ENCODE data around the gene DSCAM. TPM values are rescaled to one million over a fixed set of nuclear protein-coding genes. Genes with fewer than 3 reads are reported as not detected.

DSCAM gene
- polyA plus RNA-seq, 3 donors = not detected

GRCh38 chr21:40388046-40388445 lies 458.9 kb downstream of the DSCAM start:
- intact Hi-C loops (cut with micrococcal nuclease) = no loop called here
- no peak overlapping the region for H3K27ac Mint-ChIP-seq
- Histone ChIP-seq H3K4me1 (ENCODE audit: control insufficient read depth in 1 of 2, insufficient read depth in 2 of 2, low read length in 2 of 2) (no peaks in the 10 kb centered on the region), H3K36me3 (replicated peaks in 1 of 2; ENCODE audit: control insufficient read depth in 1 of 2, insufficient read depth in 2 of 2, low read length in 2 of 2) (no peaks in the 10 kb centered on the region), H3K27ac (ENCODE audit: low read depth in 1 of 2, low read length in 2 of 2) (no peak overlapping the region), H2AFZ (ENCODE audit: insufficient read depth, low read depth, low read length, poor library complexity, severe bottlenecking) (no peak overlapping the region), H3K4me2 (replicated peaks; ENCODE audit: extremely low read depth, low read length, poor library complexity, severe bottlenecking) (no peak overlapping the region), H3K9ac (ENCODE audit: insufficient read depth, low read length, poor library complexity, severe bottlenecking) (no peak overlapping the region), H3K4me3 (replicated peaks in 1 of 3; ENCODE audit: low read depth in 2 of 3, low read length in 3 of 3) (no peak overlapping the region), H4K20me1 (ENCODE audit: insufficient read depth, low read length) (no peaks in the 10 kb centered on the region), H3K79me2 (ENCODE audit: insufficient read depth, low read length) (no peaks in the 10 kb centered on the region), H3K27me3 (ENCODE audit: control insufficient read depth in 2 of 2, insufficient read depth in 2 of 2, low read length in 2 of 2) (no peaks in the 10 kb centered on the region), H3K9me3 (replicated peaks in 1 of 2; ENCODE audit: control insufficient read depth in 1 of 2, insufficient read depth in 1 of 2, low read length in 2 of 2) (no peaks in the 10 kb centered on the region)
- peaks cover 4 to 8% (median 6%) of the 10 kb centered on the region in 3 donors for H3K27me3 Mint-ChIP-seq (ENCODE audit: low read depth in 3 of 3)
- no peak for DNase-seq
- no peaks in the 10 kb centered on the region for H3K36me3 Mint-ChIP-seq
- no peak overlapping the region for H3K4me3 Mint-ChIP-seq
- no peak for TF ChIP-seq CTCF (IDR thresholded peaks at IDR 0.05)
- 33% methylated on average over 2 of the region's 6 CpGs for WGBS (ENCODE audit: insufficient coverage)
- no peaks in the 10 kb centered on the region for H3K4me1 Mint-ChIP-seq
- no peaks in the 10 kb centered on the region for H3K9me3 Mint-ChIP-seq

- Histone ChIP-seq H3K79me2 (ENCODE audit: insufficient read depth, low read length) (no peaks in the 10 kb centered on the region), H4K20me1 (ENCODE audit: insufficient read depth, low read length) (no peaks in the 10 kb centered on the region), H3K27ac (ENCODE audit: low read depth in 1 of 2, low read length in 2 of 2) (no peak overlapping the region), H2AFZ (ENCODE audit: insufficient read depth, low read depth, low read length, poor library complexity, severe bottlenecking) (no peak overlapping the region), H3K9me3 (replicated peaks in 1 of 2; ENCODE audit: control insufficient read depth in 1 of 2, insufficient read depth in 1 of 2, low read length in 2 of 2) (no peaks in the 10 kb centered on the region), H3K9ac (ENCODE audit: insufficient read depth, low read length, poor library complexity, severe bottlenecking) (no peak overlapping the region), H3K4me1 (ENCODE audit: control insufficient read depth in 1 of 2, insufficient read depth in 2 of 2, low read length in 2 of 2) (no peaks in the 10 kb centered on the region), H3K36me3 (replicated peaks in 1 of 2; ENCODE audit: control insufficient read depth in 1 of 2, insufficient read depth in 2 of 2, low read length in 2 of 2) (no peaks in the 10 kb centered on the region), H3K4me2 (replicated peaks; ENCODE audit: extremely low read depth, low read length, poor library complexity, severe bottlenecking) (no peak overlapping the region), H3K27me3 (ENCODE audit: control insufficient read depth in 2 of 2, insufficient read depth in 2 of 2, low read length in 2 of 2) (no peaks in the 10 kb centered on the region), H3K4me3 (replicated peaks in 1 of 3; ENCODE audit: low read depth in 2 of 3, low read length in 3 of 3) (no peak overlapping the region)
- Mint-ChIP-seq H3K27ac (no peak overlapping the region), H3K27me3 (ENCODE audit: low read depth in 3 of 3) (peaks cover 4 to 8% (median 6%) of the 10 kb centered on the region in 3 donors), H3K4me3 (no peak overlapping the region), H3K36me3 (no peaks in the 10 kb centered on the region), H3K4me1 (no peaks in the 10 kb centered on the region), H3K9me3 (peaks cover 0 to under 1% (median 0%) of the 10 kb centered on the region in 7 donors)
- intact Hi-C loops (cut with micrococcal nuclease) = no loop called here
- TF ChIP-seq CTCF (IDR thresholded peaks at IDR 0.05) = no peak
- DNase-seq = no peak
- WGBS (ENCODE audit: insufficient coverage) = no CpG with 5 or more reads among the region's 2 CpGs
These were observed 459.8 kb downstream of the DSCAM start for GRCh38 chr21:40386981-40387747.
